BJ (cell line): Measurements from ENCODE around the gene GTF2H4. TPM values are rescaled to one million over a fixed set of nuclear protein-coding genes. Genes with fewer than 3 reads are reported as not detected.
"Not testable (repeated sequence)": the region's sequence is repeated elsewhere in the genome, so short reads cannot be mapped to it uniquely, and the experiment has no call there.

Experiments used
- CTCF ChIA-PET: fragments of 350-600 bp; formaldehyde crosslinking; extraction: SDS; loops from one replicate; lab custom pipeline; 2021; ENCODE audit warnings: antibody characterized with exemption, inconsistent platforms; lab: Yijun Ruan, JAX
- POLR2A ChIA-PET: fragments of 300-600 bp; sonication (Branson Sonifier 250); formaldehyde crosslinking; extraction: SDS; loops from one replicate; lab custom pipeline; 2021; ENCODE audit warnings: antibody characterized with exemption; lab: Charles Lee
- DNase-seq: peaks from one replicate; pipeline ENCODE4 v3.0.0-alpha.2; 2011; ENCODE audit warnings: low read depth
- H3K27me3 ChIP-seq: 2 replicates; pipeline ENCODE4 v1.6.0; 2011; ENCODE audit warnings: low read length; ENCODE audit not compliant: control insufficient read depth, insufficient read depth
- H3K36me3 ChIP-seq: 2 replicates; pipeline ENCODE4 v1.5.1; 2011; ENCODE audit warnings: low read length; ENCODE audit not compliant: control insufficient read depth, insufficient read depth
- H3K4me3 ChIP-seq: 2 replicates; pipeline ENCODE4 v1.5.1; 2011; ENCODE audit warnings: low read depth, mild to moderate bottlenecking, control low read depth, low read length
- CTCF ChIP-seq: IDR thresholded peaks from 2 replicates; pipeline ENCODE4 v1.5.1; 2011; ENCODE audit warnings: low read depth, mild to moderate bottlenecking, control low read depth, inconsistent platforms, low read length, moderate library complexity; ENCODE audit not compliant: insufficient read depth
- polyA plus RNA-seq: library from polyadenylated mRNA; depleted of rRNA; stranded (reverse); fragments of >200 nt; gene quantifications from 2 replicates; pipeline ENCODE4 v1.2.3, GENCODE V29; 2011

Gene GTF2H4
- polyA plus RNA-seq, 1 experiment = 28.2 TPM

- DNase-seq = no peak
- POLR2A ChIA-PET = no interaction called here
- CTCF ChIA-PET = interaction anchor here (0.9 to 2.8 kb wide), 3 partner anchors 10 to 181 kb away, joined by 3 to 7 read pairs (median 3); no protein-coding TSS in a partner anchor
- H3K27me3 ChIP-seq = no peaks in the 10 kb centered on the region
- no peak for TF ChIP-seq CTCF
- H3K36me3 ChIP-seq = peaks cover 27% of the 10 kb centered on the region
- no peak overlapping the region for H3K4me3 ChIP-seq
Observed at GRCh38 chr6:30898750-30899360, 9.2 kb upstream of the GTF2H4 start.

DNA sequence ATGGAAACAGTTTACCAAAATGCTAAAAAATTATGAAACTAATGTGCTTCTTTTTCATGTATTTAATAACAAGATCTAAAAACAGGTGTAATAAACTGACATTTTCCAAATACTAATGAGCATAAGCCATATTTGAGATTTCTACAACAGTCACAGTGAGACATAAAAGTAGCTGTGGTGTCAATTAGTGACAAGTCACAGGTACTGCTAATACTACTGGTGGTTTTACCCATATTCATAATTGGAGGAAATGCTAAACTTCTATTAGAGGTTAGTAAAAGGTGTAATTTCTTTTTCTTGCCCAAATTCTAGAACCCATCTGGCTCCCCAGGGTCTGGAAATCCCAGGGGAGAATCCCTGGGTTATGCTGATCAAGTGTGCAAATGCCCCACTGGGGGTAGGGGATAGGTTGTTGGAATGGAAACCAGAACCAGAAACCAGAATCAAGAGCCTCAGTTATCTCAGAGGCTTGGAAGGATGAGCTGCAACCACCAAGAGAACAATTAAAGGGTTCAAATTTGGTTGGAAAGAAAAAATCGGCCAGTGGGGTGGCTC is 7.1 kb upstream of the GTF2H4 start:
- POLR2A ChIA-PET = no interaction called here
- CTCF ChIA-PET = interaction anchor here (0.7 to 0.8 kb wide), 2 partner anchors 13 to 22 kb away, joined by 3 read pairs; partner anchors contain the start of gene VARS2

GRCh38 chr6:30901436-30901835 is 6.6 kb upstream of the GTF2H4 start:
- Histone ChIP-seq H3K36me3 (peaks cover 19% of the 10 kb centered on the region), H3K4me3 (no peak overlapping the region), H3K27me3 (no peaks in the 10 kb centered on the region)
- POLR2A ChIA-PET = no interaction called here
- CTCF ChIA-PET = interaction anchor here (0.7 kb wide), 1 partner anchor 13 kb away, joined by 3 read pairs; the partner anchor contains the start of gene VARS2
- TF ChIP-seq CTCF = no peak
- no peak for DNase-seq

More for the DNA sequence above, 7.1 kb upstream of the GTF2H4 start:
- no peak for TF ChIP-seq CTCF
- H3K36me3 ChIP-seq = peaks cover 20% of the 10 kb centered on the region
- no peaks in the 10 kb centered on the region for H3K27me3 ChIP-seq
- H3K4me3 ChIP-seq = no peak overlapping the region
- no peak for DNase-seq

- H3K27me3 ChIP-seq, DNase-seq, H3K4me3 ChIP-seq, POLR2A ChIA-PET: not testable (repeated sequence)
- CTCF ChIA-PET = interaction anchor here (1.2 kb wide), 1 partner anchor 74 kb away, joined by 3 read pairs; no protein-coding TSS in a partner anchor
- H3K36me3 ChIP-seq = peaks cover 19% of the 10 kb centered on the region
Observed at GRCh38 chr6:30902196-30902595, 5.8 kb upstream of the GTF2H4 start.

DNA sequence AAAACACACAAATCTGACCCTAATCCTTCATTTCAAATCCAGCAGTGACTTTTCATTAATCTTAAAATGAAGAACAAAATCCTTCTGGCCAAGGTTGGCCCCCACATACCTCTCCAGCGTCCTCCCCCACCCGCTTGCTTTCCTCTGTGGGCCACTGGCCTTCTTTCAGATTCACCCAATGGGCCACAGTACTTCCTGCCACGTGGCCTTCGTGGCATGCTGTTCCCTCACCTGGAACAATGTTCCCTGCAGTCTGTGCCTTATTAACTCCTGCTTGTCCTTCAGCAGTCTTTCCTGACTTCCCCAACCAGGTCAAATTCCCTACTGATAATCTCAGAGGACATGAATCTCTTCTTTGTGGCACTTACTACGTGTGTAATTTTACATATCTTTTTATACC is 5.3 kb upstream of the GTF2H4 start:
- POLR2A ChIA-PET = no interaction called here
- DNase-seq = no peak
- no peaks in the 10 kb centered on the region for H3K27me3 ChIP-seq
- CTCF ChIA-PET = interaction anchor here (1.2 kb wide), 1 partner anchor 74 kb away, joined by 3 read pairs; no protein-coding TSS in a partner anchor
- no peak overlapping the region for H3K4me3 ChIP-seq
- peaks cover 14% of the 10 kb centered on the region for H3K36me3 ChIP-seq
- no peak for TF ChIP-seq CTCF
